Kidney (tissue), 14 donors: ENCODE data around the gene MMRN2. TPM values are rescaled to one million over a fixed set of nuclear protein-coding genes. Genes with fewer than 3 reads are reported as not detected.
A peak's percentile ranks its signal among the peaks of the same experiment; 100 is the strongest.

Experiments used
- DNase-seq, 5 donors: peaks; one replicate each; pipeline ENCODE4 v3.0.0-alpha.2; 2013 to 2020
- FAIRE-seq: peaks from 2 replicates; lab custom pipeline; 2012; peaks lifted over from hg19 to GRCh38; lab: Jason Lieb, UNC
- H3K27ac ChIP-seq, 2 donors: one replicate each; pipeline ENCODE4 v1.7.0; 2013; ENCODE audit warnings: low read depth in 2 of 2, low read length in 2 of 2, inconsistent platforms in 1 of 2
- H3K27me3 ChIP-seq: one replicate; pipeline ENCODE4 v1.7.1; 2013; ENCODE audit warnings: low read length, inconsistent platforms; ENCODE audit not compliant: control insufficient read depth, insufficient read depth
- H3K36me3 ChIP-seq, 3 donors: one replicate each; pipeline versions ENCODE4 v1.7.0 to v1.7.1; 2013; ENCODE audit warnings: low read length in 3 of 3, control low read depth in 1 of 3, inconsistent platforms in 1 of 3; ENCODE audit not compliant: insufficient read depth in 3 of 3, control insufficient read depth in 2 of 3
- H3K4me1 ChIP-seq, 3 donors: one replicate each; pipeline versions ENCODE4 v1.7.0 to v1.7.1; 2013; ENCODE audit warnings: low read length in 3 of 3, inconsistent platforms in 1 of 3, low read depth in 1 of 3; ENCODE audit not compliant: control insufficient read depth in 2 of 3, insufficient read depth in 2 of 3
- H3K4me3 ChIP-seq, 3 donors: one replicate each; pipeline versions ENCODE4 v1.7.0 to v1.8.1; 2013; ENCODE audit warnings: low read length in 3 of 3, control low read depth in 1 of 3, inconsistent platforms in 1 of 3
- H3K9ac ChIP-seq, 3 donors: one replicate each; pipeline versions ENCODE4 v1.7.0 to v1.7.1; 2013; ENCODE audit warnings: low read length in 3 of 3, control low read depth in 1 of 3, inconsistent platforms in 1 of 3
- H3K9me3 ChIP-seq, 3 donors: one replicate each; pipeline versions ENCODE4 v1.7.0 to v1.7.1; 2013; ENCODE audit warnings: low read length in 3 of 3, control low read depth in 1 of 3, inconsistent platforms in 1 of 3; ENCODE audit not compliant: control insufficient read depth in 2 of 3, insufficient read depth in 1 of 3
- intact Hi-C: fragments of 100-400 bp; cut with DNase I; formaldehyde crosslinking; loops from one replicate; pipeline ENCODE4 v1.11.1; 2022
- polyA plus RNA-seq: library from polyadenylated mRNA; stranded (reverse); fragments of 350-450 nt; fragmentation: Illumina TruSeq; extraction: RNeasy Lipid Tissue Mini Kit (QIAGEN cat#74804); gene quantifications from one replicate; pipeline ENCODE4 v1.2.3, GENCODE V29; 2014; ENCODE audit warnings: low read depth, low replicate concordance; ENCODE audit not compliant: insufficient read depth
- total RNA-seq: library from RNA; stranded (reverse); fragmentation: NEBNext Ultra II Directional; extraction: Animal tissue kit (Norgen Biotek cat#: 25700); gene quantifications from one replicate; pipeline ENCODE4 v1.2.1, GENCODE V29; 2021
- TF ChIP-seq, protein P1 (sequence below): IDR thresholded peaks from 3 replicates; pipeline ENCODE4 v1.5.1; 2012; ENCODE audit warnings: mild to moderate bottlenecking, moderate library complexity, borderline replicate concordance; ENCODE audit not compliant: insufficient read depth; ENCODE audit errors: extremely low read depth
- donor health status: control.
- donor health status: control.
- donor health status: control.
- donor health status: control.
- donor health status: control.
- donor health status: DM: yes; HTN: yes; CAD: no.
- donor health status: Normal renal cell carcinoma (clear cell type).

Gene MMRN2
- total and polyA plus RNA-seq, 2 donors from 2014 or later: 19.9 to 65.9 TPM

- DNase-seq (no peak), FAIRE-seq (no peak)
- Histone ChIP-seq H3K27ac (no peak overlapping the region), H3K4me3 (no peak overlapping the region), H3K36me3 (no peaks in the 10 kb centered on the region), H3K4me1 (peaks cover 0 to 29% (median 0%) of the 10 kb centered on the region in 3 donors), H3K9ac (no peak overlapping the region), H3K9me3 (no peaks in the 10 kb centered on the region), H3K27me3 (no peaks in the 10 kb centered on the region)
- intact Hi-C loops: no loop called here
- TF ChIP-seq, protein P1, sequence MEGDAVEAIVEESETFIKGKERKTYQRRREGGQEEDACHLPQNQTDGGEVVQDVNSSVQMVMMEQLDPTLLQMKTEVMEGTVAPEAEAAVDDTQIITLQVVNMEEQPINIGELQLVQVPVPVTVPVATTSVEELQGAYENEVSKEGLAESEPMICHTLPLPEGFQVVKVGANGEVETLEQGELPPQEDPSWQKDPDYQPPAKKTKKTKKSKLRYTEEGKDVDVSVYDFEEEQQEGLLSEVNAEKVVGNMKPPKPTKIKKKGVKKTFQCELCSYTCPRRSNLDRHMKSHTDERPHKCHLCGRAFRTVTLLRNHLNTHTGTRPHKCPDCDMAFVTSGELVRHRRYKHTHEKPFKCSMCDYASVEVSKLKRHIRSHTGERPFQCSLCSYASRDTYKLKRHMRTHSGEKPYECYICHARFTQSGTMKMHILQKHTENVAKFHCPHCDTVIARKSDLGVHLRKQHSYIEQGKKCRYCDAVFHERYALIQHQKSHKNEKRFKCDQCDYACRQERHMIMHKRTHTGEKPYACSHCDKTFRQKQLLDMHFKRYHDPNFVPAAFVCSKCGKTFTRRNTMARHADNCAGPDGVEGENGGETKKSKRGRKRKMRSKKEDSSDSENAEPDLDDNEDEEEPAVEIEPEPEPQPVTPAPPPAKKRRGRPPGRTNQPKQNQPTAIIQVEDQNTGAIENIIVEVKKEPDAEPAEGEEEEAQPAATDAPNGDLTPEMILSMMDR: no peak
These were observed 12.9 kb downstream of the MMRN2 start for GRCh38 chr10:86944471-86944870.

DNA sequence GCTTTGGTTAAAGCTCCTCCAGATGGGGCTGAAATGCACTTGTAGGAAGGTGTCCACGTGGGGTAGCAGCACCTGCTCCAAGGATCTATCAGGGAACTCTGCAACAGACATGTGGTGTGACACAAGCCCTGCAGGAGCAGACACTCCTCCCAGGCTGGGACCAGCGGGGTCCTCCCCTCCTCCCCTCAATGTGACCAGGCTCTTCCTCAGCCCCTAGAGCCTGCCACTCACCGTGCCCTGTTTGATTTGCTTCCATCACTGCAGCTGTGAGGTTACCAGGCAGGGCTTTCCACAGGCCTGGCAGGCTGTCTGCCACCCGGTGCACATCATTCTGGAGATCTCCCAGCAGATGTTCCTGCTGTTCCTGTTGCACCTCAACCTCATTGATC, 13.4 kb downstream of the MMRN2 start:
- intact Hi-C loops: no loop called here
- Histone ChIP-seq H3K9me3 (no peaks in the 10 kb centered on the region), H3K9ac (no peak overlapping the region), H3K36me3 (no peaks in the 10 kb centered on the region), H3K27me3 (no peaks in the 10 kb centered on the region), H3K27ac (no peak overlapping the region), H3K4me3 (no peak overlapping the region), H3K4me1 (peaks cover 0 to 29% (median 0%) of the 10 kb centered on the region in 3 donors)
- FAIRE-seq (no peak), DNase-seq (peak in 1 of 5 donors; percentile 31)
- TF ChIP-seq, protein P1: no peak

GRCh38 chr10:86943316-86944030, 13.9 kb downstream of the MMRN2 start:
- TF ChIP-seq, protein P1: no peak
- no peak overlapping the region for H3K9ac ChIP-seq
- intact Hi-C loops: no loop called here
- H3K27me3 ChIP-seq: no peaks in the 10 kb centered on the region
- no peak overlapping the region for H3K27ac ChIP-seq
- H3K4me1 ChIP-seq: peaks cover 0 to 29% (median 0%) of the 10 kb centered on the region in 3 donors
- H3K9me3 ChIP-seq: no peaks in the 10 kb centered on the region
- FAIRE-seq (no peak), DNase-seq (no peak)
- no peak overlapping the region for H3K4me3 ChIP-seq
- H3K36me3 ChIP-seq: no peaks in the 10 kb centered on the region
